Fibroblast of skin of scalp (primary cell): ENCODE measurements around the gene MARCHF3.
"Not testable (repeated sequence)": the region's sequence is repeated elsewhere in the genome, so short reads cannot be mapped to it uniquely, and the experiment has no call there.

Source experiments
- DNase-seq: peaks from one replicate; pipeline ENCODE4 v3.0.0-alpha.2; 2013

MARCHF3 gene

DNA sequence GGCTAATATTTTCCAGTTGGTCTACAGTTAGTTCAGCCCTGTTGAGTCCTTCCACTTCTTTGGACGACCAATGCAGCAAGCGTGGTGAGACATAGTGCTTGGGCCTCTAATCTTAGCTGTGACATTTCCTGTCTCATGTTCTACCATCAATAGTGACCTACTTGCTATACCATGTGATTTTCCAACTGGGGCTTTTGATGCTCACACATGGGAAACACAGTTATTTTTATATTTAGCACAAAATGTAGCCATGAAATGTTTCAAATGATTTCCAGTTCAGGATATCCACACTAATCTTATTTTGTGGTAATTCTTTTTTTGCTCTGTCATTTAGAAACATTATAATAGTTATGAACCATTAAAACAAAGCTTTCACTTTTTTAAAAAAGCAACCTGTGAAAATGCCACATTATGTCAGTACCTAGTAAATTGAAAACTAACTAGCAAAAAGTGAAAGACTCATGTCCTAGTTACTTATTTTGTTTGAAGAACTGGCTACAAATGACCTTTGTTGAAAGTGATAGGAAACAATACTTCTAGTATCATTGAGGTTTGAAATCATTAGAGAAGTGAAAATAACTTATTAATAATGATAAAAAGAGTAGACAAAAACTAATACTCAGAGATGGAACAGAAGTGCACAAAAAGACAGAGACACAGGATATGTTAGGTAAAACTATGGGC is 18.3 kb downstream of the MARCHF3 start:
- DNase-seq = no peak

DNA sequence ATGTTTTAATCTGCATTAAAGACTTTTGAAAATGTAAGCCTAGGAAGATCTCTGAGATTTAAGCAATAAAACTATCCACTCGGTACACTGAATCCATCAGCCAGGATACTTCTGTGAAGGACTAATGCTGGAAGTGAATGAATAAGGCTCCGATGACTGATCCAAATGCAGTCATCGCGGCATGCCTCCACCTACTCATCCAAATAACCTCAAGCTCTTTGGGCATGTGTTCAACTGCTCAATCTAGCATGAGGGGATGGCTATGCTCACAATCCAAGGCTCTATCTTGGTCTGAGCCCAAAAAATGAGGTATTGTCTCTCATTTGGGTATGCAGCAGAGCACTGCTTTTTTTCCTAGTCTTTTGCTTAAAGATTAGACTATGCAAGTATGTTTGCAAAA is 19.2 kb downstream of the MARCHF3 start:
- peak; percentile 50 for DNase-seq

DNA sequence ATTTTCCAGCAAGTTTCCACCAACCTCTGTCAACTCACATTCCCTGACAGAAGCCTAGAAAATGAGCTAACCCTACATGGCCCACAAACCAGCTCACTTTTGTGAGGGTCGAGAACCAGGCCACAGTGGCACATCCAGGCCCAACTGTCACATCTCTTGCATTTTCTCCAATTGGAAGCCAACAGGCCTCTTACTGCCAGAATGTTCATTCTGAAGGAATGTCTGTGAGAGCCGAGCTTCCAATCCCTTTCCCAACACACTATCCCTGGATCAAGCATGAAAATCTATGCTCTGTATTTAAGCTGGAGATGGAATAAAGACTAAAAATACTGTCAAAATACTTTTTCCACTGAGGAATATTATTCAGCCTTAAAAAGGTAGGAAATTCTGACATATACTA is 20.0 kb downstream of the MARCHF3 start:
- no peak for DNase-seq

DNA sequence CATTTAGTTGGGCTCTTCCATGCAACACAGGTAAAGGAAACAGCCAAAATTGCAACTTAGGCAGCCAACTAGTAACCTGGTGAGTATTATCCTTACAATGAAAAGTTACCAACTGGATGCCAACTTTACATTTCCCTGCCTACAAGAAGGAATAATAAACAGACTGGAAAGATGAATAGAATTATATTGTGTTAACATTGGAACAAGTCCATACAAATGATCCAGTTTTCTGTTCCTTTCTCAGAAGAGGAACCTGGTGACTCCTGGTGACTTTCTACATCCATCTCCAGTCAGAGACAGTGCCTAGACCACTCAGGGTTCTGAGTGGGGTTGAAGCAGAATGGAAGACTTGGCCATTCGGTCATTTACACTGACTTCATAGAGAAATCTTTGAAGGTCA is 20.6 kb downstream of the MARCHF3 start:
- no peak for DNase-seq

DNA sequence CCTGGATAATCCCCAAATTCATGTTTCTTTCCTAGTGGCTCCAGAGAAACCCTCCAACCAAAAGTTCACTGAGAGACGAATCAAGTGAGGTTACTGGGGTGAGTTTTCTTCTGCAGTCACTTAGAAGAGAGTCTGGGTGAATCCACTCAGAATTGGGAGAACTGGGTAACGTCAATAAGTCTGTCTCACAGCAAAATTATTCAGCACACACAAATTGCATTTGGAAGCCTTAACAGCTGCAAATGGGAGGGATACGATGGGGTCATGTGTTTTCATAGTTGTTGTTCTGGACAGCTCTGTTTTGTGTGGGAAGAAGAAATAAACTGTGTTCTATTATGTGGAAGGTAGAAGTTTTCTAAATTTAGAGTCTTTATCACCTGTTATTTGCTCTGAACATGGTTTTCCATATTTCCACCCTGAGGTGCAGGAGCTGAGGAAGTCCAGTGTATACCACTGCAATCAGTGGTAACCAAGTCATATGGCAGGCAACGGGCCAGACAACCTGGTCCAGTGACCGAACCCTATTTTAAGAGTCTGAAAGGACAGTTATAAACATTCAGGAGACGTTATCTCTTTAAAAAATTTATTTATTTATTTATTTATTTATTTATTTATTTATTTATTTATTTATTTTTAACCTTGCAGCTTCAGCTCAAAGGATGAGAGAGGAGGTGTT is 21.9 kb downstream of the MARCHF3 start:
- DNase-seq = no peak

DNA sequence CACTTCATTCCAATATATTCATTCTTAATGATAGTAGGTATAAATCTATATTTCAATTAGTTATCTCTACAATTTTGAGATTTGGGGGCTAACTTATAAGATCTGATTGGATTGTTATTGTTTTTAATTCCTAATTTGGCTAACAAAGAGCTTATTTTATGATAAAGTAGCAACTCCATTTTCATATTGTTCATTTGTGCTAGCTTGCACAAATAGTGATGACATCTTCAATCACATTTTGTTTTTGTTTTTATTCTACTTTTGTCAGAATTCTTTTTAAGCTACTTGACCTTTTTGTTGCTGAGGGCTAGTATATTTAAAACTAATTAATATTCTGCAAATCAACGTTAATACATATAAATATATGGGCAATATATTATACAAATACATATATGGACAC is 22.8 kb downstream of the MARCHF3 start:
- DNase-seq = no peak

DNA sequence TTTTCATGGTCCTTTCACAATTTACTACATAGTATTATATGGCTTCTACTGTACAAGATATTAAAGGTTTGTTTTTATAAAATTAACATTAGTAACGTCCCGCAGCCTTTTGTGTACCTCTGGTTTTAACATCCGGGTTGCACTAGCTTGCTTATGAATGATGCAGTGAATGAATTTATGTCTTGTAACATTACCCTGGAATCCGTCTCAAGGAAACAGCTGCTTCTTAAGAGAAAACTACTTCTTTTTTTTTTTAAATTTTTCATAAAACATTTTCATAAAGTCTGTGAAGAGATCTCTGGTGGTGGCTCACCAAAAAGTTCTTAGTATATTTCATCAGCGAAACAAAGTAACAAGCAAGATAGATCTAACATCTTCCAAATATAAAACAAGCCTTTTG is 23.6 kb downstream of the MARCHF3 start:
- DNase-seq = no peak

DNA sequence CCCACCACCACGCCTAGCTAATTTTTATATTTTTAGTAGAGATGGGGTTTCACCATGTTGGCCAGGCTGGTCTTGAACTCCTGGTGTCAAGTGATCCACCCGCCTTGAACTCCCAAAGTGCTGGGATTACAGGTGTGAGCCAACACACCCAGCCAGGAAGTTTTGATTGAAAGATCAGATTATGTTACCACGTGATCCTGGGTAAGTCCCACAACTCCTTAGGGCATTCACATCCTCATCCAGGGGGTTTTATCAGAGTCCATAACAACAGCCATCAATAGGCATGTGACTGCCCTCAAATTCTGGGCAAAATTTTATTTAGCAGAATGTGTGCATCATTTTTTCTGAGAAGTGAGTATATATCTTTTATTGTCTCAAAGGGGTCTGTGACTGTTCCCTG is 25.1 kb downstream of the MARCHF3 start:
- not testable (repeated sequence) for DNase-seq

DNA sequence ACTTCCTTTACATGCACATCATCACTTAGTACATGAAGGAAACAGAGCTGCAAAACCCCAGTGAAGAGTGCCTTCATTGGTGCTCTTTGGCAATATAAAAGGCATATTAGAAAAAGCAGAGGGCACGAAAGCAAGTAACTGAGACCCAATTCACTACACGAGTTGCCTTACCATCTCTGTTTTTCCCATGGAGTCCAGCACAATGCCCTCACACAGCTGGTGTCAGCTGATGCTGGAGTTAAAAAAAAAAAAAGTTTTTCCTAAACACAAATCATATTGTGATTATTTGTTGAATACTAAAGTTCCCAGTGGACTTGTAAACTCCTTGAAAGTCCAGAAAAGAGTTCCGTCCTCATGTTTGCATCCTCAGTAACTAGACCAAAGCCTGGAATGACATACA is 25.6 kb downstream of the MARCHF3 start:
- DNase-seq = no peak

DNA sequence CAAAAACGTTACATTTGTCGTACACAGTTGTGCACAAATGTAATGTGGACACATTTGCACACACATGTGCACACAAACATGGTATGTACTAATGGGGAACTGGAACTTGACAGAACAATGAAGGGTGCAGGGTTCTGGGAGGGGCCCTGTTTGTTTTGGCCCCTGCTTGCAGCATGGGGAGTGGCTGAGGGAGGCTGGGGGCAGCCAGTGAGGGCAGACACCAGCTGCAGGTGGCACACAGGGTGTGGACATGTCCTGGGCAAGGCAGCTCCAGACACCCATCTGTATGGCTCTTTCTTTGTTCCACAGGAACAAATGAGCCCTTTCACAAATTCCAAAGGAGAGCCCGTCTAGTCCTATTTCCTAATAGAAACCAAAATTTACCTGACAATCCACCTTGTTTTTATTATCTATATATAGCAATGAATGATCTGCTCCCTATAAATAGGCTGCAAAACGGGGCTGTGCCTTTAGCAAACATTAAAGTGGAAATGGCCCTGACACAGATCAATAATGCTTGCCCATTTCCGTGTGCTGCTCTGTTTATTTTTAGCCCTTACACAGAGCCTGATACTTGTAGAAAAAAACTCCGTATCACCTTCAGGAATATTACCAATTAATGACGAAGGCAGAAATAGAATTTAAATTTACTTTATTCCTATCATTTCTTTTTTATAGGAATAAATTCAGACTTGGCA is 26.4 kb downstream of the MARCHF3 start:
- DNase-seq = no peak

DNA sequence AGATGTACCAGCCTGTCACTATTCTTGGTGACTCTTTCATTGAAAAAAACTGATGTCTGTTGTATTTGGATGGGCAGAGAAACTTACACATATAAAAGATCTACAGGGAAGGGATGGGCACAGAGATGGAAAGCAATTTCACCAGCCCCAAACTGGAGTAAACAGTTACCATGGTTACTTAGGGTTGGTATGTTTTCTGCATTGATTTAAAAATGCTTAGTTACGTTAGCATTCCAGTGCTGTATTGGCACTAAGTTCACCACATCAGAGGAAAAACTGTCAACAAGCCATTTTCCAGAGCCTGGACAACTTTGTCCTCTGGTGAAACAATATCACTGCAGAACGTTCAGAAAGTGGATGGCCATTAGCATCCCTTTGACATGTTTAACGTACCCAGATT is 28.0 kb downstream of the MARCHF3 start:
- peak; percentile 31 for DNase-seq

DNA sequence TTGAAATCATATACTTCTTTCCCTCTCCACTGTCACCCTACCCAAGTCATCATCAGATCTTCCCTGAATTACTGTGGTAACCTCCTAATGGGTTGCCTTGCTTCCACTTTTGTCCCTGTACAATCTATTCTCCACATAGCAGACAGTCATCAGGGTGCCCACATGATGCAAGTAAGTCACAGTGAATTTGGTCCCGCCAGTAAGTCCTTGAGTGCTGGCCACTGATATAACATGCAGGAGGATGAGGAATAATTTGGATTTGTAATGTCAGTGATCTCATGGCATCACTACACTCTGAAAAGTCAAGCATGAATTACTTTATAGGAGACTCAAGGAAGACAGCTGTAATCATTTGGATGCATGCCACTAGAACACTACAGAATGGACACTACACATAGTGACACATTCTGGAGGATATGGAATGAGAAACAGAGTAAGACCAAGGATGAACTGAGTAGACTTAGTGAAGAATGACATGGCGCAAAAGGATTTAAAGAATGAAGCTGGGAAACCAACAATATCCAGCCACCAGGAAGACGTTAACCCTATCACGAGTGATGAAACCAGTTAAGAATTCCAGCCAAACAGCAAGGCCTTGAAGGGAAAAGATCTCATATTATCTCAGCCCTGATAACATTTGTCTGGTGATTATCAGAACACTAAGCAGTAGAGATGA is 28.6 kb downstream of the MARCHF3 start:
- DNase-seq = peak; percentile 97

DNA sequence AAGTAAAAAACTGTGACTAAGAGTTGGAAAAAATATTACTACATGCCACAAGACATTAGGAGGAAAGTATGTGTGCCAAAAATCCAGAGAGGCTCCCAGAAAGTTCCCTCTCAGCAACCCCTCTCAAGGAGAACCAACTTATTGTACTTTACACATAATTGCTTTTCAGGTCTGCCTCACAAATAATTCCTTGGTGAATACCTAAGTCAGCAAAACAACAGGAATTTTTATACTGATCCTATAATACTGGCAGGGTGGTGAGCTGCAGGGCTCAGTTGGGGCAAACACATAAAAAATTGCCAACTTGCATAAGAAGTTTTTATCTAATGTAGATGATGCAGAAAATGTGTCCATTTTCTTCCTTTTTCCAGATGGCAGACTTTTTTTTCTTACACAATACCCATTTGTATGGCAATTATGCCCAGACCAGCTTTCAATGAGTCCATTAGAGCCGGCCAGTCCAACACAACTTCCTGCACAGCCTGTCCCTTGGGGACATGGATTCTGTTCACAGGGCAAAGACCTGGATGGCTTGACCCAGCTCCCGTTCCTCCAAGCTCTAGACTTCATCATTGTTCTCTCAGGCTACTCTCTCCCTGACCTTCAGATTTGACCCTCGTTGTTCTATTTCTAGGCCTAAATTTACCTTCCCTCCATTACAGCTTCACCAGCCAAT is 31.3 kb downstream of the MARCHF3 start:
- DNase-seq = no peak

DNA sequence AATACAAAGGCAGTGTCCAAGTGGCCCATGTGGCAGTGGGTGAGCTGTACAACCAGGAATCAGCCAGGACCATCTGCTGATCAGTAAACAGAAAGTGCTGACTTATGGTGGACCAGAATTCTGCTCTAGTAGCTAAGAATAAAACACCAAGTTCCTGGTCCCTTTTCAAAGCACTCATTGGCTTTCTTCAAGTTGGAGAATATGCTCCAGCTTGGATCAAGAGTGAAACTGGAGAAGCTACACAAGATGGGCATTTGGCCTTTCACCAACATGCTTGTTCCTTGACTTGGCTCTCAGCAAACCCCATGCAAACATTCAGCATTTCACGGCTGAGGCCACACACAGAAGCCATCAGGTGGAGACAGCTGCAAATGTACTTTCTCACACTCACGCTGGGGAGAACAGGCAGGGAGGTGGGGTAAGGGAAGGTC is 32.1 kb downstream of the MARCHF3 start:
- DNase-seq = peak; percentile 50

DNA sequence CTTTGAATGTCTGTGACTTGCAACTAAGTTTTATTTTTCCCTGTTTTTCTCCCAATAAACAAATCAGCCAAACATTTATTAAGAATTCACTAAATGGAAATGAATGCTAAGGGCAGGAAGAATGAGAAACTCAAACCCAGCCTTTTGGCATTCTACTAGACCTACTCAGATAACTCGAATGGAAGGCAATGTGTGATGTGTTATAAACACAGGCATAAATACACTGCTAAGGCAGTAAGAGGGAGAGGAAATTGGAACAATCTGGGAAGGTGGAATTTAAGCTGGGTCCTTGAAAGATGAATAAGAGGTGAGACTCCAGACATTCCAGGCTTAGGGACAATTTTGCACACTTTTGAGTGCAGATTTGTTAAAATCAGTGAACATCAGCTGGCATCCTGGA is 34.7 kb downstream of the MARCHF3 start:
- no peak for DNase-seq

DNA sequence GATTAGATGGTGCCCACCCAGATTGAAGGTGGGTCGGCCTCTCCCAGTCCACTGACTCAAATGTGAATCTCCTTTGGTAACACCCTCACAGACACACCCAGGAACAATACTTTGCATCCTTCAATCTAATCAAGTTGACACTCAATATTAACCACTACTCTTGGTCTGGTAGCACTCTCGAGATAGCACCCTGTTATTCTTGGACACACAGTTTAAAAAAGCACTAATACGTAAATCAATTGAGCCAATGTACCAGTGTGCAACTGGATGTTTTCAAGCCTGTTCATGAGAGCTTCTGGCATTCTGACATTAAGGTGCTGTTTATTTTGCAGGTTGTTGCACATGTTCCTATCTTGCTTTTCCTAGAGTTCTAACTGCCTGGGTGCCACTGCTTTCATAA is 35.3 kb downstream of the MARCHF3 start:
- DNase-seq = no peak

DNA sequence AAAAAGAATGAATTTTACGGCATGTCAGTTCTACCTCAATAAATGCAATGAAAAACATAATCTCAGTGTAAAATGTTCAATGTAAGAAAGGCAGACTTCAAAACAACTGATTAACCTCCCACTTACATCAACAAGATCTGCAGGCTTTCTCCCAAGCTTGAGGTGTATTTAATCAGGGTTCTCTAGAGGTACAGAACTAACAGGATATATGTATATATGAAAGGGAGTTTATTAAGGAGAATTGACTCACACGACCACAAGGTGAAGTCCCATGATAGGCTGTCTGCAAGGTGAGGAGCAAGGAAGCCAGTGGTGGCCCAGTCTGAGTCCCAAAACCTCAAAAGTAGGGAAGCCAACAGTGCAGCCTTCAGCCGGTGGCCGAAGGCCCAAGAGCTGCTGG is 35.9 kb downstream of the MARCHF3 start:
- no peak for DNase-seq

DNA sequence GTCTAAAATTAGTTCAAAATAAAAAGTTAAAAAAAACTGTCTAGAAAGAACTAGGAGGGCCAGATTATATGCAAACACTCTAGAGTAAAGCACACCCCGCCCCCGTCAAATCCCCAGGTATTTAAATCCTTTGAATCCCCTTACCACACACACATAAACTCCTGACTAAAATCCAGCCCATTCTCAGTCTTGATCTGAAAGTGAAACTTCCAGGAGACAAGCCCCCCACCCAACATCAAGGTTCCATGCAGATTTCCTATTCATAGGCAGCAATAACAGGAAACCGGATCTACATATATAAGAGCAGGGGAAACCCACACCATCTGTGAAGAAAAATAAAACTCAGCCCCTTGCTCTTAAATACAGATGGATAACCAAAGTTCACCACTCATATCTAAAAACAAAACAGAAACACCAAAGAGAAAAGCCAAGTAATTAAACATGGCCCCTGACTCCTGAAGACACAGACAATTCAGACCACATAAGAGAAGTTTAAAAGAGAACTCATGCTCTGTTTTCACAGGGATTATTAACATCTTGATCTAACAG is 42.3 kb downstream of the MARCHF3 start:
- no peak for DNase-seq

DNA sequence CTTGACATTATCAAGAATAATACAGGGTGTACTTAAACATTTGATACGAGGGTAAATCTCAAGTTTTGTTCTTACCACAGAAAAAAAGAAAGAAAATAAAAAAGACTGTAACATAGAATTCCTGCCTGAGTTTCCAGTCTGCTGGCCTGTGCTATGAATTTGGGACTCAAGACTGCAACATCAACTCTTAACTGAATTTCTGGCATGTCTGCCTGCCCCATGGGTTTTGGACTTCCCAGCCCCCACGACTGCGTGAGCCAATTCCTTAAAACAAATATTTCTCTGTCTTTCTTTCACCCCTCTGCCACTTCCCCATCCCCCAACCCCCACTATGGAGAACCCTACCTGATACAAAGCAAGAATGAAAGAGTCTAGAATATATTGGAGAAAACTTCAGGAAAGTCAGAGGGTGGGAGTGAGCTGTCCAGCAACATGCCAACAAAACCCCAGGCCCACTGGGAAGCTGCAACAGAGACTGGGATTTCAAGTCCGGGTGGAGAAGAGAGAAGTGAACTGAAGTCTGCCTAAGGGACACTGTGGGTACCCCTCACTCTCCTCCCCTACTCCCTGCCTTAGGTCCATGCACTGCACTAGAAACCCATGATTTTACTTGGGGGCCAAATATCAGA is 43.0 kb downstream of the MARCHF3 start:
- DNase-seq = no peak

DNA sequence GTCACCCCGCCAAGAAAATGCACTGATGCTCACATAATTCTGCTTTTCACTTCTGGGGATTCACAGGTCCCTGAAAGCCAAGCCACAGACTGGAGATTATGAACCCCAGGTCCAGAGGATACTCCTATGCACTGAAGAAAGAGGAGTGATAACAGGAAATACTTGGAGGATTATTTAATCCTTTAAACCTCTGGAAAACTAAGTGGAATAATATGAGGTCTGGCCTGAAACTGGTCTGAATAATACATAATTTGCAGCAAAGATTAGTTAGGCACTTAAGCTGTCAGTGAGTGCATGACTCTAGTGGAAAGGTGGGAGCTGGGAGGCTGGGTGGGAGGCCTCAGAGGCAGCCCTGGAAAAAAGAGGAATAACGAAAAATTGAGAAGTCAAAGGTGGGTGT is 45.7 kb downstream of the MARCHF3 start:
- DNase-seq = peak; percentile 43

DNA sequence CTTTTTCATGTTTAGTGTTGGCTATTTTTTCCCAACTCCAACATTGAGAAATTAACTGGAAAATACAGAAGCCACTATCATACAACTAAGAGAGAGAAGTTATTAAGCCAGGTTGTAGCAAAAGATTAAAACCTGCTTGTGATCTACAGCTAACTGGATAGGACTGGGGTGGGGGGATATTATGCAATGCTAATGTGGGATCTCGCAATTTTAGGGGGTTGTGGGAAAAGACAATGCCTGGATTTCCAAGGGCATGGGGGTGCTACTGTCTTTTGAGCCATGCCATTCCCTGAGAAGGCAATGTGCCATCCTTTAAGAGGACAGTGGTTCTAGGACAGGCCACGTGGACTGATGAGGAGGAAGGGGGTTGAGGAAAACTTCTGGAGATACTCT is 46.5 kb downstream of the MARCHF3 start:
- no peak for DNase-seq
